SJCRH30 (cell line): ENCODE measurements around the gene NXPE3. TPM values are rescaled to one million over a fixed set of nuclear protein-coding genes. Genes with fewer than 3 reads are reported as not detected.

Experiments used
- DNase-seq, 2 experiments: peaks; one replicate each; pipeline ENCODE4 v3.0.0-alpha.2; 2015 to 2020
- H3K27ac ChIP-seq: fragments of 250-450 bp; sonication (Bioruptor Pico); 2 replicates; pipeline ENCODE4 v1.5.1; 2020; ENCODE audit warnings: mild to moderate bottlenecking, moderate library complexity
- H3K27me3 ChIP-seq: fragments of 250-450 bp; sonication (Bioruptor Pico); 2 replicates; pipeline ENCODE4 v1.5.1; 2020; ENCODE audit warnings: mild to moderate bottlenecking, moderate library complexity
- H3K36me3 ChIP-seq: fragments of 250-450 bp; sonication (Bioruptor Pico); 2 replicates; pipeline ENCODE4 v1.5.1; 2020; ENCODE audit warnings: mild to moderate bottlenecking, moderate library complexity
- H3K4me1 ChIP-seq: fragments of 250-450 bp; sonication (Bioruptor Pico); 2 replicates; pipeline ENCODE4 v1.5.1; 2020; ENCODE audit warnings: mild to moderate bottlenecking, moderate library complexity
- H3K4me3 ChIP-seq: fragments of 250-450 bp; sonication (Bioruptor Pico); 2 replicates; pipeline ENCODE4 v1.5.1; 2020; ENCODE audit warnings: mild to moderate bottlenecking, moderate library complexity
- H3K9me3 ChIP-seq: fragments of 250-450 bp; sonication (Bioruptor Pico); replicated peaks from 2 replicates; pipeline ENCODE4 v1.5.1; 2020; ENCODE audit warnings: mild to moderate bottlenecking, moderate library complexity
- total RNA-seq: library from RNA; depleted of rRNA; stranded (reverse); fragments of >200 nt; shearing (Covaris generic); gene quantifications from 2 replicates; pipeline ENCODE4 v1.2.3, GENCODE V29; 2014

NXPE3 gene
- total RNA-seq, 1 experiment from 2014 or later = 30.2 TPM

- no peaks in the 10 kb centered on the region for H3K9me3 ChIP-seq
- peaks cover 6% of the 10 kb centered on the region; the same call in 1 of the 2 replicates for H3K4me1 ChIP-seq
- H3K36me3 ChIP-seq = peaks cover 11% of the 10 kb centered on the region
- no peak overlapping the region for H3K27ac ChIP-seq
- H3K27me3 ChIP-seq = no peaks in the 10 kb centered on the region
- DNase-seq = no peak
- H3K4me3 ChIP-seq = no peak overlapping the region
Measured at GRCh38 chr3:101812895-101813294, 33.9 kb downstream of the NXPE3 start.

GRCh38 chr3:101813817-101814440 is 34.9 kb downstream of the NXPE3 start:
- no peak overlapping the region for H3K27ac ChIP-seq
- H3K36me3 ChIP-seq = peaks cover 12% of the 10 kb centered on the region
- no peaks in the 10 kb centered on the region for H3K27me3 ChIP-seq
- H3K4me1 ChIP-seq = peaks cover 6% of the 10 kb centered on the region; the same call in 1 of the 2 replicates
- peak in 1 of 2 experiments; percentile 52 for DNase-seq
- H3K9me3 ChIP-seq = no peaks in the 10 kb centered on the region
- no peak overlapping the region for H3K4me3 ChIP-seq

- no peak overlapping the region for H3K4me3 ChIP-seq
- no peak for DNase-seq
- H3K27me3 ChIP-seq = no peaks in the 10 kb centered on the region
- no peak overlapping the region for H3K27ac ChIP-seq
- peaks cover 15% of the 10 kb centered on the region for H3K36me3 ChIP-seq
- no peaks in the 10 kb centered on the region; the same call in 1 of the 2 replicates for H3K4me1 ChIP-seq
- H3K9me3 ChIP-seq = no peaks in the 10 kb centered on the region
Measured at GRCh38 chr3:101814835-101815234, 35.8 kb downstream of the NXPE3 start.

- Histone ChIP-seq H3K4me3 (no peak overlapping the region), H3K36me3 (peaks cover 24% of the 10 kb centered on the region), H3K27ac (no peak overlapping the region), H3K4me1 (no peaks in the 10 kb centered on the region; the same call in 1 of the 2 replicates), H3K27me3 (no peaks in the 10 kb centered on the region), H3K9me3 (no peaks in the 10 kb centered on the region)
- DNase-seq = no peak
Measured at GRCh38 chr3:101816215-101817149, 37.5 kb downstream of the NXPE3 start.

GRCh38 chr3:101817992-101818391 is 39.0 kb downstream of the NXPE3 start:
- no peak overlapping the region for H3K4me3 ChIP-seq
- H3K27ac ChIP-seq = no peak overlapping the region
- H3K9me3 ChIP-seq = no peaks in the 10 kb centered on the region
- H3K27me3 ChIP-seq = no peaks in the 10 kb centered on the region
- H3K36me3 ChIP-seq = peaks cover 35% of the 10 kb centered on the region
- no peak for DNase-seq
- no peaks in the 10 kb centered on the region; the same call in 1 of the 2 replicates for H3K4me1 ChIP-seq

GRCh38 chr3:101819649-101820206 is 40.7 kb downstream of the NXPE3 start:
- H3K4me1 ChIP-seq = no peaks in the 10 kb centered on the region
- DNase-seq = no peak
- no peaks in the 10 kb centered on the region for H3K27me3 ChIP-seq
- no peaks in the 10 kb centered on the region for H3K9me3 ChIP-seq
- no peak overlapping the region for H3K4me3 ChIP-seq
- peaks cover 36% of the 10 kb centered on the region for H3K36me3 ChIP-seq
- H3K27ac ChIP-seq = no peak overlapping the region

GRCh38 chr3:101821503-101821902 is 42.5 kb downstream of the NXPE3 start:
- Histone ChIP-seq H3K9me3 (no peaks in the 10 kb centered on the region), H3K27ac (no peak overlapping the region), H3K4me3 (no peak overlapping the region), H3K27me3 (no peaks in the 10 kb centered on the region), H3K4me1 (no peaks in the 10 kb centered on the region), H3K36me3 (peaks cover 36% of the 10 kb centered on the region)
- no peak for DNase-seq

GRCh38 chr3:101823525-101823924 is 44.5 kb downstream of the NXPE3 start:
- DNase-seq = no peak
- H3K9me3 ChIP-seq = no peaks in the 10 kb centered on the region
- H3K4me3 ChIP-seq = no peak overlapping the region
- no peaks in the 10 kb centered on the region for H3K27me3 ChIP-seq
- H3K4me1 ChIP-seq = no peaks in the 10 kb centered on the region
- peaks cover 30% of the 10 kb centered on the region for H3K36me3 ChIP-seq
- H3K27ac ChIP-seq = no peak overlapping the region

- no peak for DNase-seq
Measured at GRCh38 chr3:101824702-101825101, 45.7 kb downstream of the NXPE3 start.

GRCh38 chr3:101825904-101826445 is 47.0 kb downstream of the NXPE3 start:
- no peaks in the 10 kb centered on the region for H3K27me3 ChIP-seq
- no peak overlapping the region for H3K27ac ChIP-seq
- peaks cover 22% of the 10 kb centered on the region for H3K36me3 ChIP-seq
- no peaks in the 10 kb centered on the region for H3K4me1 ChIP-seq
- no peak overlapping the region for H3K4me3 ChIP-seq
- no peak for DNase-seq
- no peaks in the 10 kb centered on the region for H3K9me3 ChIP-seq

More at GRCh38 chr3:101824702-101825101, 45.7 kb downstream of the NXPE3 start:
- Histone ChIP-seq H3K9me3 (no peaks in the 10 kb centered on the region), H3K36me3 (peaks cover 26% of the 10 kb centered on the region), H3K27ac (no peak overlapping the region), H3K4me3 (no peak overlapping the region), H3K27me3 (no peaks in the 10 kb centered on the region), H3K4me1 (no peaks in the 10 kb centered on the region)

GRCh38 chr3:101827211-101828174 is 48.5 kb downstream of the NXPE3 start:
- Histone ChIP-seq H3K27ac (peak overlapping the region; percentile 36), H3K9me3 (no peaks in the 10 kb centered on the region), H3K4me1 (no peaks in the 10 kb centered on the region), H3K27me3 (no peaks in the 10 kb centered on the region), H3K36me3 (peaks cover 7% of the 10 kb centered on the region), H3K4me3 (peak overlapping the region; percentile 42)
- DNase-seq = peak; percentile 47 to 59

- Histone ChIP-seq H3K4me3 (peak overlapping the region; percentile 42), H3K27ac (peak overlapping the region; percentile 36; the same call in 1 of the 2 replicates), H3K9me3 (no peaks in the 10 kb centered on the region), H3K36me3 (0 out of 2 replicates have a peak, but pooled peaks cover 3% of the 10 kb centered on the region), H3K27me3 (no peaks in the 10 kb centered on the region), H3K4me1 (no peaks in the 10 kb centered on the region)
- no peak for DNase-seq
Measured at GRCh38 chr3:101828276-101828675, 49.3 kb downstream of the NXPE3 start.

- peak overlapping the region; percentile 42 for H3K4me3 ChIP-seq
- no peaks in the 10 kb centered on the region for H3K4me1 ChIP-seq
Measured at GRCh38 chr3:101828691-101829436, 49.9 kb downstream of the NXPE3 start.

More at GRCh38 chr3:101828691-101829436, 49.9 kb downstream of the NXPE3 start:
- 0 out of 2 replicates have a peak, but pooled peaks cover 3% of the 10 kb centered on the region for H3K36me3 ChIP-seq
- no peak overlapping the region for H3K27ac ChIP-seq
- no peaks in the 10 kb centered on the region for H3K9me3 ChIP-seq
- H3K27me3 ChIP-seq = no peaks in the 10 kb centered on the region
- peak; percentile 13 to 47 for DNase-seq
